Measurements from ENCODE around the gene HTR3E. TPM values are rescaled to one million over a fixed set of nuclear protein-coding genes. Genes with fewer than 3 reads are reported as not detected.

The HTR3E gene
- total and polyA plus RNA-seq, 2 of the 13 experiments (the other 11 are each of a cell fraction or from before 2014, with no cell fraction given): not detected

GRCh38 chr3:184135149-184135910 lies 38.5 kb downstream of the HTR3E start, which contains the start of gene EIF2B5 (continued):
- TF ChIP-seq, protein P1, sequence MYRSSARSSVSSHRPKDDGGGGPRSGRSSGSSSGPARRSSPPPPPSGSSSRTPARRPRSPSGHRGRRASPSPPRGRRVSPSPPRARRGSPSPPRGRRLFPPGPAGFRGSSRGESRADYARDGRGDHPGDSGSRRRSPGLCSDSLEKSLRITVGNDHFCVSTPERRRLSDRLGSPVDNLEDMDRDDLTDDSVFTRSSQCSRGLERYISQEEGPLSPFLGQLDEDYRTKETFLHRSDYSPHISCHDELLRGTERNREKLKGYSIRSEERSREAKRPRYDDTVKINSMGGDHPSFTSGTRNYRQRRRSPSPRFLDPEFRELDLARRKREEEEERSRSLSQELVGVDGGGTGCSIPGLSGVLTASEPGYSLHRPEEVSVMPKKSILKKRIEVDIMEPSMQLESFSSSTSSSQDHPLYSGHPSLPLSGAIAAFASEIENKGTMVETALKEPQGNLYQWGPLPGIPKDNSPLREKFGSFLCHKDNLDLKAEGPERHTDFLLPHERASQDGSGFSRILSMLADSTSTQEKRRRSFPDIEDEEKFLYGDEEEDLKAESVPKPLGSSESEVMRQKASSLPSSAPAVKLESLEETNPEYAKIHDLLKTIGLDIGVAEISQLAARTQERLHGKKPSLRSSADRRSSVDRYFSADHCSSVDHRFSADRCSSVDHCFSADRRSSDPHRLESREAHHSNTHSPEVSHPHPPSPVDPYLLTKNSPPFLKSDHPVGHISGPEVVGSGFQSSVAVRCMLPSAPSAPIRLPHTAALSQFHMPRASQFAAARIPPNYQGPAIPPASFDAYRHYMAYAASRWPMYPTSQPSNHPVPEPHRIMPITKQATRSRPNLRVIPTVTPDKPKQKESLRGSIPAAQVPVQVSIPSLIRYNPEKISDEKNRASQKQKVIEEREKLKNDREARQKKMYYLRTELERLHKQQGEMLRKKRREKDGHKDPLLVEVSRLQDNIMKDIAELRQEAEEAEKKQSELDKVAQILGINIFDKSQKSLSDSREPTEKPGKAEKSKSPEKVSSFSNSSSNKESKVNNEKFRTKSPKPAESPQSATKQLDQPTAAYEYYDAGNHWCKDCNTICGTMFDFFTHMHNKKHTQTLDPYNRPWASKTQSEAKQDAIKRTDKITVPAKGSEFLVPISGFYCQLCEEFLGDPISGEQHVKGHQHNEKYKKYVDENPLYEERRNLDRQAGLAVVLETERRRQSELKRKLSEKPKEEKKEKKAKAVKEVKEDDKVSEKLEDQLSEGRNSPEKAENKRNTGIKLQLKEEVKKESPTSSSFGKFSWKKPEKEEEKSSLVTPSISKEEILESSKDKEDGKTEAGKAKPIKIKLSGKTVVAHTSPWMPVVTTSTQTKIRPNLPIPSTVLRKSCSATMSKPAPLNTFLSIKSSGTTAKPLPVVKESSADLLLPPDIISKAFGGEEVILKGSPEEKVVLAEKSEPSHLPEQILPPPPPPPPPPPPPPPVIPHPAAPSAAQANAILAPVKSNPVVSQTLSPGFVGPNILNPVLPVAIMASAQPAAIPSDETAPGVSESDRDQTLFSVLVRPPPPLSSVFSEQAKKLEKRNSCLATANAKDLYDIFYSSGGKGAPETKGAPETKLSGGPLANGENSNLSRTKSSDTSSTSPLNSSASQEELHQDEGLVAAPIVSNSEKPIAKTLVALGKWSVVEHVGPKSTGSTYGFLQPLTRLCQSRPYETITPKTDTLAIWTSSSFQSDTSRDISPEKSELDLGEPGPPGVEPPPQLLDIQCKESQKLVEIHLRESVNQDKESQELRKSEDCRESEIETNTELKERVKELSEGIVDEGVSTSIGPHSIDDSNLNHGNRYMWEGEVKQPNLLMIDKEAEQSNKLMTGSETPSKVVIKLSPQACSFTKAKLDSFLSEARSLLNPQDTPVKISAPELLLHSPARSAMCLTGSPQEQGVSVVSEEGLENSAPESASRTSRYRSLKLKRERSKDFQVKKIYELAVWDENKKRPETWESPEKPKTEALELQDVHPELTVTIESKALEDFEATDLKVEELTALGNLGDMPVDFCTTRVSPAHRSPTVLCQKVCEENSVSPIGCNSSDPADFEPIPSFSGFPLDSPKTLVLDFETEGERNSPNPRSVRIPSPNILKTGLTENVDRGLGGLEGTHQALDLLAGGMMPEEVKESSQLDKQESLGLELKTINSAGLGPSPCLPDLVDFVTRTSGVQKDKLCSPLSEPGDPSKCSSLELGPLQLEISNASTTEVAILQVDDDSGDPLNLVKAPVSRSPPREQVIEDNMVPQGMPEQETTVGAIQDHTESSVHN (CRISPR knock-in tag; IDR thresholded peaks at IDR 0.05): no peak
- TF ChIP-seq NR2F6 (IDR thresholded peaks at IDR 0.05) (no peak), NR2F6 (CRISPR knock-in tag; IDR thresholded peaks at IDR 0.05) (peak; percentile 46; the same call in 1 of the 2 replicates), ZNF205 (CRISPR knock-in tag; IDR thresholded peaks at IDR 0.05) (peak; percentile 43), EP300 (IDR thresholded peaks at IDR 0.05; ENCODE audit: low read depth in 2 of 2, low read length in 2 of 2) (0 out of 4 replicates have a peak, but pooled peaks of 1 of the 2 experiments have one; percentile 3), EP300 (CRISPR knock-in tag; IDR thresholded peaks at IDR 0.05; ENCODE audit: borderline replicate concordance) (0 out of 2 replicates have a peak, but pooled peaks have one; percentile 23), ZNF772 (CRISPR knock-in tag; IDR thresholded peaks at IDR 0.05) (peak; percentile 74), SPEN (CRISPR knock-in tag; IDR thresholded peaks at IDR 0.05; ENCODE audit: low read depth) (peak; percentile 90), GABPA (IDR thresholded peaks at IDR 0.05; ENCODE audit: low read depth, low read length) (peak; percentile 64), GABPA (CRISPR knock-in tag; IDR thresholded peaks at IDR 0.05; ENCODE audit: low read depth) (peak; percentile 93), THAP11 (CRISPR knock-in tag; IDR thresholded peaks at IDR 0.05) (peak; percentile 97), ZNF552 (CRISPR knock-in tag; IDR thresholded peaks at IDR 0.05; ENCODE audit: borderline replicate concordance) (0 out of 2 replicates have a peak, but pooled peaks have one; percentile 39)
- TF ChIP-seq, protein P2, sequence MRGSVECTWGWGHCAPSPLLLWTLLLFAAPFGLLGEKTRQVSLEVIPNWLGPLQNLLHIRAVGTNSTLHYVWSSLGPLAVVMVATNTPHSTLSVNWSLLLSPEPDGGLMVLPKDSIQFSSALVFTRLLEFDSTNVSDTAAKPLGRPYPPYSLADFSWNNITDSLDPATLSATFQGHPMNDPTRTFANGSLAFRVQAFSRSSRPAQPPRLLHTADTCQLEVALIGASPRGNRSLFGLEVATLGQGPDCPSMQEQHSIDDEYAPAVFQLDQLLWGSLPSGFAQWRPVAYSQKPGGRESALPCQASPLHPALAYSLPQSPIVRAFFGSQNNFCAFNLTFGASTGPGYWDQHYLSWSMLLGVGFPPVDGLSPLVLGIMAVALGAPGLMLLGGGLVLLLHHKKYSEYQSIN (CRISPR knock-in tag; IDR thresholded peaks at IDR 0.05; ENCODE audit: borderline replicate concordance): no peak
- TF ChIP-seq, protein P3, sequence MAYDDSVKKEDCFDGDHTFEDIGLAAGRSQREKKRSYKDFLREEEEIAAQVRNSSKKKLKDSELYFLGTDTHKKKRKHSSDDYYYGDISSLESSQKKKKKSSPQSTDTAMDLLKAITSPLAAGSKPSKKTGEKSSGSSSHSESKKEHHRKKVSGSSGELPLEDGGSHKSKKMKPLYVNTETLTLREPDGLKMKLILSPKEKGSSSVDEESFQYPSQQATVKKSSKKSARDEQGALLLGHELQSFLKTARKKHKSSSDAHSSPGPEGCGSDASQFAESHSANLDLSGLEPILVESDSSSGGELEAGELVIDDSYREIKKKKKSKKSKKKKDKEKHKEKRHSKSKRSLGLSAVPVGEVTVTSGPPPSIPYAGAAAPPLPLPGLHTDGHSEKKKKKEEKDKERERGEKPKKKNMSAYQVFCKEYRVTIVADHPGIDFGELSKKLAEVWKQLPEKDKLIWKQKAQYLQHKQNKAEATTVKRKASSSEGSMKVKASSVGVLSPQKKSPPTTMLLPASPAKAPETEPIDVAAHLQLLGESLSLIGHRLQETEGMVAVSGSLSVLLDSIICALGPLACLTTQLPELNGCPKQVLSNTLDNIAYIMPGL (CRISPR knock-in tag; IDR thresholded peaks at IDR 0.05; ENCODE audit: borderline replicate concordance in 1 of 2, low read depth in 1 of 2): peak; percentile 91 to 93
- TF ChIP-seq, protein P4, sequence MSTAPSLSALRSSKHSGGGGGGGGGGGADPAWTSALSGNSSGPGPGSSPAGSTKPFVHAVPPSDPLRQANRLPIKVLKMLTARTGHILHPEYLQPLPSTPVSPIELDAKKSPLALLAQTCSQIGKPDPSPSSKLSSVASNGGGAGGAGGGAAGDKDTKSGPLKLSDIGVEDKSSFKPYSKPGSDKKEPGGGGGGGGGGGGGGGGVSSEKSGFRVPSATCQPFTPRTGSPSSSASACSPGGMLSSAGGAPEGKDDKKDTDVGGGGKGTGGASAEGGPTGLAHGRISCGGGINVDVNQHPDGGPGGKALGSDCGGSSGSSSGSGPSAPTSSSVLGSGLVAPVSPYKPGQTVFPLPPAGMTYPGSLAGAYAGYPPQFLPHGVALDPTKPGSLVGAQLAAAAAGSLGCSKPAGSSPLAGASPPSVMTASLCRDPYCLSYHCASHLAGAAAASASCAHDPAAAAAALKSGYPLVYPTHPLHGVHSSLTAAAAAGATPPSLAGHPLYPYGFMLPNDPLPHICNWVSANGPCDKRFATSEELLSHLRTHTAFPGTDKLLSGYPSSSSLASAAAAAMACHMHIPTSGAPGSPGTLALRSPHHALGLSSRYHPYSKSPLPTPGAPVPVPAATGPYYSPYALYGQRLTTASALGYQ (CRISPR knock-in tag; IDR thresholded peaks at IDR 0.05): no peak; the same call in 1 of the 2 replicates

Measured in HepG2 (cell line).